ENCODE measurements around the gene ACSL6.

ACSL6 gene

GRCh38 chr5:132017738-132018625 is 6.5 kb upstream of the ACSL6 start:
- DNase-seq (ENCODE audit: low read depth in 2 of 2) = no peak

- no peak for DNase-seq (ENCODE audit: low read depth in 2 of 2)
Observed at GRCh38 chr5:132017316-132017715, 5.9 kb upstream of the ACSL6 start.

GRCh38 chr5:132016721-132017250 is 5.3 kb upstream of the ACSL6 start:
- DNase-seq (ENCODE audit: low read depth in 2 of 2) = no peak

GRCh38 chr5:132013711-132014110 is 2.3 kb upstream of the ACSL6 start:
- no peak for DNase-seq (ENCODE audit: low read depth in 2 of 2)

GRCh38 chr5:132013006-132013689 is 1.7 kb upstream of the ACSL6 start:
- DNase-seq (ENCODE audit: low read depth in 2 of 2) = no peak

- DNase-seq (ENCODE audit: low read depth in 2 of 2) = no peak
Observed at GRCh38 chr5:132012371-132013005, 1.0 kb upstream of the ACSL6 start.

GRCh38 chr5:132010989-132011621 is 353 bp downstream of the ACSL6 start:
- no peak for DNase-seq (ENCODE audit: low read depth in 2 of 2)

GRCh38 chr5:132010645-132010988 is 841 bp downstream of the ACSL6 start:
- DNase-seq (ENCODE audit: low read depth in 2 of 2) = no peak

GRCh38 chr5:132009706-132010405 is 1.6 kb downstream of the ACSL6 start:
- DNase-seq (ENCODE audit: low read depth in 2 of 2) = no peak

- DNase-seq (ENCODE audit: low read depth in 2 of 2) = no peak
Observed at GRCh38 chr5:132008961-132009680, 2.3 kb downstream of the ACSL6 start.

GRCh38 chr5:132008163-132008473 is 3.3 kb downstream of the ACSL6 start:
- DNase-seq (ENCODE audit: low read depth in 2 of 2) = no peak

GRCh38 chr5:132007399-132008162 is 3.9 kb downstream of the ACSL6 start:
- peak; percentile 44 to 61 for DNase-seq (ENCODE audit: low read depth in 2 of 2)

GRCh38 chr5:132006331-132007120 is 4.9 kb downstream of the ACSL6 start:
- DNase-seq (ENCODE audit: low read depth in 2 of 2) = no peak

GRCh38 chr5:132005591-132005990 is 5.9 kb downstream of the ACSL6 start:
- no peak for DNase-seq (ENCODE audit: low read depth in 2 of 2)

- DNase-seq (ENCODE audit: low read depth in 2 of 2) = no peak
Observed at GRCh38 chr5:132003982-132004381, 7.5 kb downstream of the ACSL6 start.

- no peak for DNase-seq (ENCODE audit: low read depth in 2 of 2)
Observed at GRCh38 chr5:132003170-132003744, 8.2 kb downstream of the ACSL6 start.

GRCh38 chr5:132002757-132003156 is 8.7 kb downstream of the ACSL6 start:
- no peak for DNase-seq (ENCODE audit: low read depth in 2 of 2)

GRCh38 chr5:132001647-132002561 is 9.6 kb downstream of the ACSL6 start:
- DNase-seq (ENCODE audit: low read depth in 2 of 2) = no peak
